ENCODE results near the gene GLMP.

The GLMP gene

DNA sequence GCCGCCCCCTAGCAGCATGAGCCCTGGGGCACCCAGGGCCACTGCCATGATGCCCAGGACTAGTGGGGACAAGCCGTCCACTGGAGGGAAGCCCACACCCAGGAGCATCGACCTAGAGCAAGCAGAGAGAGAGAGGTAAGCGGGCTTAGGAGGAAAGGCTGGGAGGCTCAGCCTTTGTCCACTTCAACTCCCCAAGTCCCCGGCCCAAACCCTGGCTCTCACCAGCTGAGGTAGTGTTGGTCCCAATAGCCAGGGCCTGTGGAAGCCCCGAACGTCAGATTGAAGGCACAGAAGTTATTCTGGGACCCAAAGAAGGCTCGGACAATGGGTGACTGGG lies 2.4 kb downstream of the GLMP start:
- DNase-seq = no peak
- Histone ChIP-seq H3K4me3 (ENCODE audit: low read depth, low read length) (no peak overlapping the region), H3K27me3 (replicated peaks) (no peaks in the 10 kb centered on the region), H3K36me3 (replicated peaks) (peaks cover 17% of the 10 kb centered on the region), H3K27ac (no peak overlapping the region)
- in situ Hi-C loops (cut with HindIII; ENCODE audit: low pct_ligation_motif_present, low sequenced_read_pairs) = no loop called here
- no peak for TF ChIP-seq CTCF (IDR thresholded peaks at IDR 0.05; ENCODE audit: low read depth, low read length, missing control alignments)

DNA sequence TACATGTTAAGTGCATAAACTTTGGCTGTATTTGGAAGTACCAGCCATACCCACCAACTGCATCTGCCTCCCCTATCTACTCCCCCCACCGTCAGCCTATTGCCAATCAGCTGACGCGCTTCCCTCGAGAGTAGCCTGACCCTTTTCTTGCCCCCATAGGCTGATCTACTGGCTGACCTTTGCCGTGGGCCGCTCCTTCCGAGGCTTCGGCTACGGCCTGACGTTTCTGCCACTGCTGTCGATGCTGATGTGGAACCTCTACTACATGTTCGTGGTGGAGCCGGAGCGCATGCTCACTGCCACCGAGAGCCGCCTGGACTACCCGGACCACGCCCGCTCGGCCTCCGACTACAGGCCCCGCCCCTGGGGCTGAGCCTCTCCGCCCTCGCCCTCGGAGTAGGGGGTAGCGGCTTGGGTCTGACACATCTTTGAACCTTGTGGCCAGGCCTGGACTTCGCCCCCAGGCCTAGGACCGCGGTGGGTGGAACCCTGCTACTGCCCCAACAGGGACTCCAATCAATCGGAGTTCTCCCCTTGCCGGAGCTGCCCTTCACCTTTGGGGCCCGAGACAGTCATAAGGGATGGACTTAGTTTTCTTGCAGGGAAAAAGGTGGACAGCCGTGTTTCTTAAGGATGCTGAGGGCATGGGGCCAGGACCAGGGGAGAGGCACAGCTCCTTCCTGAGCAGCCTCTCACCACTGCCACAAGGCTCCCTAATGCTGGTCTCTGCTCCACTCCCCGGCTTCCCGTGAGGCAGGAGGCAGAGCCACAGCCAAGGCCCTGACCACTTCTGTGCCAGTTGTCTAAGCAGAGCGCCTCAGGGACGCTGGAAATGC lies 4.0 kb downstream of the GLMP start:
- in situ Hi-C loops (cut with HindIII; ENCODE audit: low pct_ligation_motif_present, low sequenced_read_pairs) = no loop called here
- Histone ChIP-seq H3K27me3 (replicated peaks) (no peaks in the 10 kb centered on the region), H3K27ac (peak overlapping the region; percentile 35), H3K36me3 (replicated peaks) (peaks cover 17% of the 10 kb centered on the region), H3K4me3 (ENCODE audit: low read depth, low read length) (peak overlapping the region; percentile 69)
- DNase-seq = peak; percentile 90
- TF ChIP-seq CTCF (IDR thresholded peaks at IDR 0.05; ENCODE audit: low read depth, low read length, missing control alignments) = no peak

- TF ChIP-seq CTCF (IDR thresholded peaks at IDR 0.05; ENCODE audit: low read depth, low read length, missing control alignments) = no peak
- peaks cover 17% of the 10 kb centered on the region for H3K36me3 ChIP-seq (replicated peaks)
- no peak overlapping the region for H3K4me3 ChIP-seq (ENCODE audit: low read depth, low read length)
- H3K27ac ChIP-seq = no peak overlapping the region
- H3K27me3 ChIP-seq (replicated peaks) = no peaks in the 10 kb centered on the region
- DNase-seq = no peak
- in situ Hi-C loops (cut with HindIII; ENCODE audit: low pct_ligation_motif_present, low sequenced_read_pairs) = no loop called here
Measured at GRCh38 chr1:156289857-156290256, 5.6 kb downstream of the GLMP start.

GRCh38 chr1:156286061-156286460 lies 9.4 kb downstream of the GLMP start:
- Histone ChIP-seq H3K27ac (no peak overlapping the region), H3K4me3 (ENCODE audit: low read depth, low read length) (no peak overlapping the region), H3K36me3 (replicated peaks) (peaks cover 8% of the 10 kb centered on the region), H3K27me3 (replicated peaks) (no peaks in the 10 kb centered on the region)
- in situ Hi-C loops (cut with HindIII; ENCODE audit: low pct_ligation_motif_present, low sequenced_read_pairs) = no loop called here
- DNase-seq = no peak
- TF ChIP-seq CTCF (IDR thresholded peaks at IDR 0.05; ENCODE audit: low read depth, low read length, missing control alignments) = no peak

DNA sequence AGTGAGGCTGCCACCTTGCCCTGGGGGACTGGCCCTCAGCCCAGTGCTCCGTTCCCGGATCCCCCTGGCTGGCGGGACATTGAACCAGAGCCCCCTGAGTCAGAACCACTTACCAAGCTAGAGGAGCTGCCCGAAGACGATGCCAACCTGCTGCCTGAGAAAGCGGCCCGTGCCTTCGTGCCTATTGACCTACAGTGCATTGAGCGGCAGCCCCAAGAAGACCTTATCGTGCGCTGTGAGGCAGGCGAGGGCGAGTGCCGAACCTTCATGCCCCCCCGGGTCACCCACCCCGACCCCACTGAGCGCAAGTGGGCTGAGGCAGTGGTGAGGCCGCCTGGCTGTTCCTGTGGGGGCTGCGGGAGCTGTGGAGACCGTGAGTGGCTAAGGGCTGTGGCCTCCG lies 10.0 kb downstream of the GLMP start:
- Histone ChIP-seq H3K4me3 (ENCODE audit: low read depth, low read length) (no peak overlapping the region), H3K36me3 (replicated peaks) (peaks cover 8% of the 10 kb centered on the region), H3K27me3 (replicated peaks) (no peaks in the 10 kb centered on the region), H3K27ac (no peak overlapping the region)
- DNase-seq = no peak
- TF ChIP-seq CTCF (IDR thresholded peaks at IDR 0.05; ENCODE audit: low read depth, low read length, missing control alignments) = no peak
- in situ Hi-C loops (cut with HindIII; ENCODE audit: low pct_ligation_motif_present, low sequenced_read_pairs) = no loop called here

DNA sequence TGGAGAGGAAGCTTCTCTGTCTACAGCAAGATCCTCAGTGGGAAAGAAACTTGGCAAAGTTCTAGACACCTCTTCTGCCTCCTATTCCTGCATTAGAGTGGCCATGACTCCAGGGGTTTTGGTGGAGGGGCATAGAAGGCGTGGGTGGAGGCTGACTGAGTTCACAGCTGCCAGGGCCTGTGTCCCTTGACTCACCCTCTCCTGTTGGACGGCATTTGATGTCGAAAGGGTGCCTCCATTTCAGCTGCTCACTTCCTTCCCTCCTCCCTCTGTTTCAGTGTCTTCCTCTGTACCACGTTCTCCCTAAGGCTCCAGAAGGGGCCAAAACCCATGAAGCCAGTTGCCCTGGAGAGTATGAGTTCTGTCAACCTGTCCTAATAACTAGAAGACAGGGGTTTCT lies 10.7 kb downstream of the GLMP start:
- H3K27me3 ChIP-seq (replicated peaks) = no peaks in the 10 kb centered on the region
- peaks cover 7% of the 10 kb centered on the region for H3K36me3 ChIP-seq (replicated peaks)
- TF ChIP-seq CTCF (IDR thresholded peaks at IDR 0.05; ENCODE audit: low read depth, low read length, missing control alignments) = no peak
- H3K4me3 ChIP-seq (ENCODE audit: low read depth, low read length) = no peak overlapping the region
- no peak for DNase-seq
- no peak overlapping the region for H3K27ac ChIP-seq
- in situ Hi-C loops (cut with HindIII; ENCODE audit: low pct_ligation_motif_present, low sequenced_read_pairs) = no loop called here

All from brain microvascular endothelial cell (primary cell).